ENCODE data around the gene DENND1B.
"Not testable (repeated sequence)": the region's sequence is repeated elsewhere in the genome, so short reads cannot be mapped to it uniquely, and the experiment has no call there.

Gene DENND1B

GRCh38 chr1:197515421-197515820 is 259.9 kb downstream of the DENND1B start:
- TF ChIP-seq CTCF (conservative IDR thresholded peaks at IDR 0.05; ENCODE audit: low read length): no peak
- H3K4me3 ChIP-seq (ENCODE audit: low read length): no peak overlapping the region
- no peak for DNase-seq (ENCODE audit: low read depth)

- no peak for TF ChIP-seq CTCF (conservative IDR thresholded peaks at IDR 0.05; ENCODE audit: low read length)
- no peak overlapping the region for H3K4me3 ChIP-seq (ENCODE audit: low read length)
- no peak for DNase-seq (ENCODE audit: low read depth)
Observed at GRCh38 chr1:197510691-197511378, 264.4 kb downstream of the DENND1B start.

GRCh38 chr1:197496722-197497121 is 278.6 kb downstream of the DENND1B start:
- DNase-seq (ENCODE audit: low read depth): no peak
- no peak for TF ChIP-seq CTCF (conservative IDR thresholded peaks at IDR 0.05; ENCODE audit: low read length)
- H3K4me3 ChIP-seq (ENCODE audit: low read length): no peak overlapping the region

- DNase-seq (ENCODE audit: low read depth); H3K4me3 ChIP-seq (ENCODE audit: low read length): not testable (repeated sequence)
Observed at GRCh38 chr1:197491505-197491904, 283.8 kb downstream of the DENND1B start.

- DNase-seq (ENCODE audit: low read depth): no peak
- TF ChIP-seq CTCF (conservative IDR thresholded peaks at IDR 0.05; ENCODE audit: low read length): no peak
- no peak overlapping the region for H3K4me3 ChIP-seq (ENCODE audit: low read length)
Observed at GRCh38 chr1:197486946-197487345, 288.3 kb downstream of the DENND1B start.

- no peak overlapping the region for H3K4me3 ChIP-seq (ENCODE audit: low read length)
- DNase-seq (ENCODE audit: low read depth): no peak
- no peak for TF ChIP-seq CTCF (conservative IDR thresholded peaks at IDR 0.05; ENCODE audit: low read length)
Observed at GRCh38 chr1:197485790-197486189, 289.5 kb downstream of the DENND1B start.

- no peak overlapping the region for H3K4me3 ChIP-seq (ENCODE audit: low read length)
- peak; percentile 18 for DNase-seq (ENCODE audit: low read depth)
- TF ChIP-seq CTCF (conservative IDR thresholded peaks at IDR 0.05; ENCODE audit: low read length): no peak
Observed at GRCh38 chr1:197481101-197481500, 294.2 kb downstream of the DENND1B start.
